Activated CD4-positive, alpha-beta T cell treated with anti-CD3 and anti-CD28 coated beads, Interleukin-2, amount 50 U/mL, for 16 hours (primary cell): ENCODE data around the gene C2CD4D.
"Not testable (repeated sequence)": the region's sequence is repeated elsewhere in the genome, so short reads cannot be mapped to it uniquely, and the experiment has no call there.

ENCODE experiments used
- DNase-seq: peaks from one replicate; pipeline ENCODE4 v3.0.0-alpha.2; 2020

The C2CD4D gene

GRCh38 chr1:151858030-151858746, 18.6 kb upstream of the C2CD4D start:
- no peak for DNase-seq

- no peak for DNase-seq
Observed at GRCh38 chr1:151855933-151856332, 16.3 kb upstream of the C2CD4D start.

- DNase-seq: not testable (repeated sequence)
Observed at GRCh38 chr1:151855516-151855915, 15.9 kb upstream of the C2CD4D start.

- no peak for DNase-seq
Observed at GRCh38 chr1:151854658-151855057, 15.0 kb upstream of the C2CD4D start.

- no peak for DNase-seq
Observed at GRCh38 chr1:151853411-151853943, 13.9 kb upstream of the C2CD4D start, which contains the start of gene THEM5. Gene THEM5, minus strand, starts transcription at chr1:151853712. Its CDS starts 147 bp downstream, at chr1:151853565.

- no peak for DNase-seq
Observed at GRCh38 chr1:151852733-151853132, 13.1 kb upstream of the C2CD4D start.

- DNase-seq: no peak
Observed at GRCh38 chr1:151851886-151852285, 12.3 kb upstream of the C2CD4D start.

- DNase-seq: no peak
Observed at GRCh38 chr1:151849871-151850270, 10.3 kb upstream of the C2CD4D start.

GRCh38 chr1:151849126-151849525, 9.5 kb upstream of the C2CD4D start:
- no peak for DNase-seq

GRCh38 chr1:151847867-151848596, 8.4 kb upstream of the C2CD4D start:
- DNase-seq: no peak

GRCh38 chr1:151846686-151847237, 7.1 kb upstream of the C2CD4D start:
- no peak for DNase-seq

GRCh38 chr1:151846062-151846568, 6.5 kb upstream of the C2CD4D start:
- DNase-seq: peak; percentile 74

- no peak for DNase-seq
Observed at GRCh38 chr1:151843398-151843797, 3.8 kb upstream of the C2CD4D start.

GRCh38 chr1:151841141-151841540, 1.5 kb upstream of the C2CD4D start:
- no peak for DNase-seq

- no peak for DNase-seq
Observed at GRCh38 chr1:151840421-151840820, 801 bp upstream of the C2CD4D start.

GRCh38 chr1:151839082-151839412, 573 bp downstream of the C2CD4D start:
- DNase-seq: no peak

- no peak for DNase-seq
Observed at GRCh38 chr1:151838222-151839081, 1.2 kb downstream of the C2CD4D start.

GRCh38 chr1:151837884-151838221, 1.8 kb downstream of the C2CD4D start:
- DNase-seq: no peak

GRCh38 chr1:151837197-151837596, 2.4 kb downstream of the C2CD4D start:
- peak; percentile 72 for DNase-seq

GRCh38 chr1:151835596-151835995, 4.0 kb downstream of the C2CD4D start:
- DNase-seq: no peak

- DNase-seq: no peak
Observed at GRCh38 chr1:151834239-151834638, 5.4 kb downstream of the C2CD4D start.

- no peak for DNase-seq
Observed at GRCh38 chr1:151833172-151833900, 6.3 kb downstream of the C2CD4D start.
